CD4-positive, alpha-beta T cell treated with Interleukin-6 at 100 ng/mL for 8 hours (primary cell): ENCODE measurements around the gene BAZ2B.

Source experiments
- DNase-seq: peaks from one replicate; pipeline ENCODE4 v3.0.0-alpha.2; 2020; ENCODE audit warnings: mixed read lengths, low spot score

BAZ2B gene

GRCh38 chr2:159525012-159525411, 91.3 kb downstream of the BAZ2B start:
- DNase-seq: no peak

GRCh38 chr2:159521272-159521671, 95.1 kb downstream of the BAZ2B start:
- no peak for DNase-seq

- DNase-seq: no peak
Observed at GRCh38 chr2:159518321-159519005, 97.9 kb downstream of the BAZ2B start.

- DNase-seq: peak; percentile 40
Observed at GRCh38 chr2:159516241-159516758, 100.0 kb downstream of the BAZ2B start.

GRCh38 chr2:159515441-159515840, 100.9 kb downstream of the BAZ2B start:
- no peak for DNase-seq

GRCh38 chr2:159513745-159514144, 102.6 kb downstream of the BAZ2B start:
- DNase-seq: no peak

GRCh38 chr2:159508140-159508539, 108.2 kb downstream of the BAZ2B start:
- DNase-seq: no peak

GRCh38 chr2:159506764-159507440, 109.4 kb downstream of the BAZ2B start:
- DNase-seq: no peak

GRCh38 chr2:159506202-159506601, 110.1 kb downstream of the BAZ2B start:
- no peak for DNase-seq

GRCh38 chr2:159505196-159505595, 111.2 kb downstream of the BAZ2B start:
- DNase-seq: no peak

- no peak for DNase-seq
Observed at GRCh38 chr2:159501743-159502142, 114.6 kb downstream of the BAZ2B start.

GRCh38 chr2:159497847-159498246, 118.5 kb downstream of the BAZ2B start:
- no peak for DNase-seq

GRCh38 chr2:159497256-159497655, 119.1 kb downstream of the BAZ2B start:
- DNase-seq: no peak

- DNase-seq: no peak
Observed at GRCh38 chr2:159489476-159489875, 126.9 kb downstream of the BAZ2B start.

- no peak for DNase-seq
Observed at GRCh38 chr2:159484532-159484931, 131.8 kb downstream of the BAZ2B start.

GRCh38 chr2:159476329-159476728, 140.0 kb downstream of the BAZ2B start:
- no peak for DNase-seq

GRCh38 chr2:159475793-159476192, 140.6 kb downstream of the BAZ2B start:
- no peak for DNase-seq

GRCh38 chr2:159471340-159471739, 145.0 kb downstream of the BAZ2B start:
- no peak for DNase-seq

GRCh38 chr2:159468257-159468656, 148.1 kb downstream of the BAZ2B start:
- DNase-seq: no peak

- no peak for DNase-seq
Observed at GRCh38 chr2:159462961-159463360, 153.4 kb downstream of the BAZ2B start.

- no peak for DNase-seq
Observed at GRCh38 chr2:159462201-159462785, 154.1 kb downstream of the BAZ2B start.

GRCh38 chr2:159461076-159461475, 155.3 kb downstream of the BAZ2B start:
- DNase-seq: no peak

GRCh38 chr2:159460227-159460626, 156.1 kb downstream of the BAZ2B start:
- DNase-seq: no peak
